HG03095 (cell line): ENCODE measurements around the gene KIF27.
A peak's percentile ranks its signal among the peaks of the same experiment; 100 is the strongest.
"Not testable (repeated sequence)": the region's sequence is repeated elsewhere in the genome, so short reads cannot be mapped to it uniquely, and the experiment has no call there.

Experiments used
- ATAC-seq: cut with Tn5 transposase; IDR thresholded peaks from one replicate; pipeline ENCODE4 v1.9.1; 2021; ENCODE audit warnings: moderate library complexity; ENCODE audit not compliant: unreplicated experiment

KIF27 gene, protein sequence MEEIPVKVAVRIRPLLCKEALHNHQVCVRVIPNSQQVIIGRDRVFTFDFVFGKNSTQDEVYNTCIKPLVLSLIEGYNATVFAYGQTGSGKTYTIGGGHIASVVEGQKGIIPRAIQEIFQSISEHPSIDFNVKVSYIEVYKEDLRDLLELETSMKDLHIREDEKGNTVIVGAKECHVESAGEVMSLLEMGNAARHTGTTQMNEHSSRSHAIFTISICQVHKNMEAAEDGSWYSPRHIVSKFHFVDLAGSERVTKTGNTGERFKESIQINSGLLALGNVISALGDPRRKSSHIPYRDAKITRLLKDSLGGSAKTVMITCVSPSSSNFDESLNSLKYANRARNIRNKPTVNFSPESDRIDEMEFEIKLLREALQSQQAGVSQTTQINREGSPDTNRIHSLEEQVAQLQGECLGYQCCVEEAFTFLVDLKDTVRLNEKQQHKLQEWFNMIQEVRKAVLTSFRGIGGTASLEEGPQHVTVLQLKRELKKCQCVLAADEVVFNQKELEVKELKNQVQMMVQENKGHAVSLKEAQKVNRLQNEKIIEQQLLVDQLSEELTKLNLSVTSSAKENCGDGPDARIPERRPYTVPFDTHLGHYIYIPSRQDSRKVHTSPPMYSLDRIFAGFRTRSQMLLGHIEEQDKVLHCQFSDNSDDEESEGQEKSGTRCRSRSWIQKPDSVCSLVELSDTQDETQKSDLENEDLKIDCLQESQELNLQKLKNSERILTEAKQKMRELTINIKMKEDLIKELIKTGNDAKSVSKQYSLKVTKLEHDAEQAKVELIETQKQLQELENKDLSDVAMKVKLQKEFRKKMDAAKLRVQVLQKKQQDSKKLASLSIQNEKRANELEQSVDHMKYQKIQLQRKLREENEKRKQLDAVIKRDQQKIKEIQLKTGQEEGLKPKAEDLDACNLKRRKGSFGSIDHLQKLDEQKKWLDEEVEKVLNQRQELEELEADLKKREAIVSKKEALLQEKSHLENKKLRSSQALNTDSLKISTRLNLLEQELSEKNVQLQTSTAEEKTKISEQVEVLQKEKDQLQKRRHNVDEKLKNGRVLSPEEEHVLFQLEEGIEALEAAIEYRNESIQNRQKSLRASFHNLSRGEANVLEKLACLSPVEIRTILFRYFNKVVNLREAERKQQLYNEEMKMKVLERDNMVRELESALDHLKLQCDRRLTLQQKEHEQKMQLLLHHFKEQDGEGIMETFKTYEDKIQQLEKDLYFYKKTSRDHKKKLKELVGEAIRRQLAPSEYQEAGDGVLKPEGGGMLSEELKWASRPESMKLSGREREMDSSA (N-terminal part only)

DNA sequence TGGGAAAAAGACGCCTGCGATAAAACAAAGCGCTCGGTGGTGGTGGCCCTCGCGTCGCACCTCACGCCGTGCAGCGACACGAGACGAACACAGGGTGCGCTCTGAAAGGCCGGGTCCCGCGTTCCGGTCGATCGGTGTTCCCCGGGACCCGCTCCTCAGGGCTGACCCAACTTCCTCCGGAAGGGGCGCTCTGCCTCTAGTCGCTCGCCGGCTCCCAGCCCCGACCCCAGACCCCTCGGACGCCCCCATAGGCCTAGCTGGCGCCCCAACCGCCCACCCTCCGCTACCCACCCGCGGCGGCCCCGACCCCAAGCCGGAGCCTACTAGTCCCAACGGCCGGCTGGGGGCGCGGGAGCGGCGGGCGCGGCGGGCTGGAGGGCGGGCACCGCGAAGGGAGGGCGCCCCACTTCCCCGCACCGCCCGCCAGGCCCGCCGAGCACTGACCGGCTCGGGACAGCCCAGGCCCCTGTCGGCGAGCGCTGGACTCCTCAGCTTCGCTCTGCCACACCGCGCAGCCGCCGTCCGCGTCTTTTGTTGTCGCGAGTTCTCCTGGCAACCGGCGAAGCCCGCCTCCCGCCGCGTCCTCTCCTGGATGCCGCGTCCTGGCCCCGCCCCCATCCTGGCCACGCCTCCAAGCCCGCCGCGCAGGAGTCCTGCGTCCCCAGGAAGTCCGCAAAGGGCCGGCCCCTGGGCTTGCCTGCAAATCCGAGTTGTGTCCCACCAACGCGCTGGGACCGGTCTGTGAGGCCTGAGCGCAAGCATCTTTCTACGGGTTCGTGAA lies at the start of gene KIF27:
KIF27 (minus strand) TSS at position 506 of the 781 bp plus-strand sequence. CDS start 5,841 bp downstream, outside the sequence.
- peak; percentile 91 for ATAC-seq

DNA sequence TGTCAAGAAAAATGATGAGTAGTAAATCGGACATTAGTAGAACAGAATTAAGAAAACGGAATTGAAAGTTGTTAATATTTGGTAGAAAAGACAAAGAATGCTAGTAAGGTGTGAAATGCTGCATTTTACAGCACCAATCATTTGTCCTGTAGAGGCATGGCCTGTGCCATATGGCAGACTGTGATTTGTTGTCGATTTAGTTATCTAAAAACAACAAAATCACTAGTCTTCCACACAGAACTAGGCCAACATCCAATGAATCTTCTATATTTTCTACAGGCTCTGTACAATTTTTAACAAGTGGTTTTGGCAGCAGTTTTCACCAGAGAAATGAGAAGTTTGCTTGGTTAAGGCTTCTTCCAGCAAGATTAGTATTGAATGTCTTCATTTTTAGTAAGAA lies 48.4 kb upstream of the KIF27 start:
- no peak for ATAC-seq

DNA sequence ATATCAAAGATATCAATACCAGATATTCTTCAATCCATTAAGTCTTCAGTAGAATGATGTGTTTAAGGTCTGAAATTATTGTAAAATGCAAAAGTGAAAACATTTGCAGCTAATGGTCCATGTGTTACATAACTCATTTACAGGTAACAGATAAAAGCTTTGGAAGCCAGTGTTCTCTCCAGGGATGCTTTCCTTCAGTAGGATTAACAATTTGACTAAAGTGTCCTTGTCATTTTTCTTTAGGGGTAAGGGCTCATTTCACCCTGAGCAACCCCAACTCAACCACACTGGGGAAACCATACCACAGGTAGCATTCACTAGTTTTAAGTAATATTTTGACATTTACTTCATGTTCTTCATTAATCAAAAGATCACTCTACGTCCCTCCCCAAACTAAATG lies 45.8 kb upstream of the KIF27 start:
- no peak for ATAC-seq

DNA sequence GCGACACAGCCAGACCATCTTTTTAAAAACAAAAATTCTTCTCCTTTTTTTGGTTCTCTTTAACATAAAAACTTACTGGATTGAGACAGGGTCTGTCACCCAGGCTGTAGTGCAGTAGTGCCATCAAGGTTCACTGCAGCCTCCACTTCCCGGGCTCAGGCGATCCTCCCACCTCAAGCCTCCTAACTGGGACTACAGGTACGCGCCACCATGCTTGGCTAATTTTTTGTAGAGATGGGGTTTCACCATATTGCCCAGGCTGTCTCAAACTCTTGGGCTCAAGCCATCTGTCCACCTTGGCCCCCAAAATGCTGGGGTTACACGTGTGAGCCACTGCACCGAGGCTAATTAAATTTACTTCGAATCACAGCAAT lies 45.0 kb upstream of the KIF27 start:
- ATAC-seq: no peak

DNA sequence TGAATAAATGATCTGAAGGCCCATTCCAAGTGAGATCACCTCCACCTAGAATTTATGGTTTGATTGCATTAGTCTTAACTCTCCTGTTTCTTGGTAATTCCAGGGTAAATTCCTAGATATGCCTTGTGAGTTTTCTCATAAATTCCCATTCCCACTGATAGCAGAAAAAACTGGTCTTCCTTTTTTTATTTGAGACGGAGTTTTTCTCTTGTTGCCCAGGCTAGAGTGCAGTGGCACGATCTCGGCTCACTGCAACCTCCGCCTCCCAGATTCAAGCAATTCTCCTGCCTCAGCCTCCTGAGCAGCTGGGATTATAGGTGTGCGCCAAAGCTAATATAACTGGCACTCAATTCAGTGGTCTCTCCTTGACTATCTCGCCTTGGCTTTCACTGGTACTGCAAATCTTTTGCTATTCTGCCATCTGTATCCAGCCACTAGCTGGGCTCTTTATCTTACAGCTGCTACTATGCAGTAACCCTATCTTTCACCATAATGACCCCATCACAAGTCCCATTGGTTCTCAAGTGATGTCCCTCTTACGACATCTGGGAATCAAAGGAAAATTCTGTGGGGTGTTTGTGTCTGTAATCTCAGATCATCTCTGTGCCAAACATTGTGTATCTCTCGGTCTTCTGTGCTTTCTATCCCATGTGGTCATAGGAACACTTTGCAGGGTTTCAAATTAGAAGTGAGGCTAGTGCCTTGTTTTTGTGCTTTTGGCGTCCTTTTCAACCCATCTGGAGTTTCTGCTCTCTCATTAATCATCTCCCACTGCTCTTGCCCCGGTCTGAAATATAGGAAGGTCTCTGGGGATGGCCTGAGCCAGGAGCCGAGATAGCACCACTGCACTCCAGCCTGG lies 44.3 kb upstream of the KIF27 start:
- no peak for ATAC-seq

DNA sequence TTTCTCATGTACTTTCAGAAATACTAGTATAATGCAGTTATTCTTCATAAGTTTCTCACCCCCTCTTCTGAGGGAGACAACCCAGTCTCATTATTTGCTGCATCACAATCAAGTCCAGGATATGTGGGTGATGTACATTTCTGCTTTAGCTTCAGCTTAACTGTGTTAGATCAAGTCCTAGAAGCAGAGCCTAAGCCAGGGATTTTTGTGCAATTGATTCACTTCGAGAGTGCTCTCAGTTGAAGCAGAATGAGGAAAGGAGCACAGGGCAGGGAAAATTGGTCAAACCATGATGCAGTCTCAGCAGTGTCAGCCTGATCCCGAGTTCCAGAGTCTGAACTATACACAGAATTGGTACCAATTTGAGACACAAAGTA lies 43.7 kb upstream of the KIF27 start:
- ATAC-seq: no peak

DNA sequence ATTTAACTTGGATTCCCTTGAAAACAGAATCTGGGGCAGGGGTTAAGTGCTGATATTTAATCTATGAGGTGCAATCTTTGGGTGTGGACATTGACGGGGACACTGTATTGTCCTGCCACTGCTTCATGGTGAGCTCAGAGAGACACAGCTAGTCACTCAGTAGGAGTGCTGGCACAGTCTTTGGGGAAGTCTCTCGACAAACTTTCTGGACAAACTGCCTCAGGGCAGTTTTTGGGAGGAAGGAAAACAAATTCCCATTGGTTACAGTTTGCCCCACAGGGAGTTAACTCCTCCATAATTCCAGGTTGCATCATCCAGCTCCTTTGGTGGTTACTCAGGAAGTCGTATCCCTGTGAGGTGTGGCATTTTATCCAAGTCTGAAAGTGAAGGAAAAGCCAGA lies 40.9 kb upstream of the KIF27 start:
- ATAC-seq: no peak

DNA sequence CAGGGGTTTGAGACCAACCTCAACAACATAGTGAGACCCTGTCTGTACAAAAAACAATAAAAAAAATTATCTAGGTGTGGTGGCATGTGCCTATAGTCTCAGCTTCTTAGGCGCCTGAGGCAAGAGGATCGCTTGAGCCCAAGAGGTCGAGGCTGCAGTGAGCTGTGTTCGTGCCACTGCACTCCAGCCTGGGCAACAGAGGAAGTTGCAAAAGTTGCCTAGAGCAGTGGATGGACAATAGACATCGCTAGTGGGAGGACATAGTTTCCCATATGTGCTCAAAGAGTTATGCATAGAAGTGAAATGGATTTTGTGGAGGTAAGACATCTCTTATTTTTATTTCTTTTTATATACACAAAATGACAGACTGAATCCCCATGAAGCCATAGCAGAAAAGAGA lies 39.8 kb upstream of the KIF27 start:
- ATAC-seq: no peak

DNA sequence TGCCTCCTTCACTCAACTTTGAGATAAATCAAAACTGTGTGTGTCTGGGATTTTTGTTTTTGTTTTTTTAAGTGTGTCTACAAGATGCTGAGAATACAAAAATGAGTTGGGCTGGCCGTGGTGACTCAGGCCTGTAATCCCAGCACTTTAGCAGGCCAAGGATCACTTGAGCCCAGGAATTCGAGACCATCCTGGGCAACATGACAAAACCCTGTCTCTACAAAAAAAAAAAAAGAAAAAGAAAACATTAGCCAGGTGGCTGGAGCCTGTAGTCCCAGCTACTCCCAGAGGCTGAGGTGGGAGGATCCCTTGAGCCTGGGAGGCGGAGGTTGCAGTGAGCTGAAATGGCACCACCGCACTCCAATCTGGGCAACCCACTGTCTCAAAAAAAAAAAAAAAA lies 37.8 kb upstream of the KIF27 start:
- ATAC-seq: no peak

DNA sequence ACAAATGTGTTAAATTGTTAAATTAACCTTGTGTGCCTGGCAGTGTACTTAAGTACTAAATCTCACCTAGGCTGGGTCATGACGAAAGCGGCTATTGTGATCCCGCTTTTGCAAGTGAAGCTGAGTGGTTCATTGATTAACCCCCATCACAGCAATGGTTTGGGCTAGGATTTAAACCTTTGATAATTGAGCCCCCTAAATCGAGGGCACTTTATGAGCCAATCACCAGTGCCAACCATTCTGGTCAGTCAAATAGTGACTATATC lies 35.9 kb upstream of the KIF27 start:
- no peak for ATAC-seq

DNA sequence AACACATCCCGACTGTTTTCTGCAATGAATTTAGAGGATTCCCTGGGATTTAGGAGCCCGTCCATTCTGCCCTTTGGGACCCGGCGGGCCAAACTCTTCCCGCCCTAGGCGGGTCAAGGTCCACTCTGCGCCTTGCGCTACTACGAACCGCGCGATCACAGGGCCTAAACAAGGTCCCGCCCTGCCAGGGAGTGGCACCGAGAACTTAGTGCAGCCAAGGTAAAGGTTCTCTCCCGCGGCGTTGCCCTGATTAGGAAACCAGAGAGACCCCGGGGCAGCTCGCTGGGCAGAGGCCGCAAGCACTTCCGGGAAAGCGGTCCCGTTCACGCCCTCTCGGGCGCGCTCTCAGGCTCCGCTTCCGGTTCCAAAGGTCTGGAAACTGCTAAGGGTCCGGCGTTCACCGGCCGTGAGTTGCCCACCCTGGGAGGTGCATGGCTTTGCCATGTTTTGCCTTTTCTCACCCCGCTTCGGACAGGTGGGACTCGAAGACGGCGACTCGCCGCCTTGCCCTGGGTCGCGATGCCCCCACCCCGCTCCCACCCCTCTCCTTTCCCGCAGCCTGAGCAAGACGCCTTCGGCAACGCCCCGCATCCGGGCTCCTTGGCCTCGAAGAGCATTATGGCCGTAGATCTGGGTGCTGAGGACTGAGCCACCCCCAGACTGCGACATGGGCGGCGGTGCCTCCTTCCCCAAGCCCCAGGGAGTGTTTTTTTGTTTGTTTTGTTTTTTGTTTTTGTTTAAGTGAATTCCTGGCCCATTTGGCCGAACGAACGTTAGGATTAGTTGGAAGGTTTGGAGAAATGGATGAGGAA lies 35.4 kb upstream of the KIF27 start:
- peak; percentile 83 for ATAC-seq

DNA sequence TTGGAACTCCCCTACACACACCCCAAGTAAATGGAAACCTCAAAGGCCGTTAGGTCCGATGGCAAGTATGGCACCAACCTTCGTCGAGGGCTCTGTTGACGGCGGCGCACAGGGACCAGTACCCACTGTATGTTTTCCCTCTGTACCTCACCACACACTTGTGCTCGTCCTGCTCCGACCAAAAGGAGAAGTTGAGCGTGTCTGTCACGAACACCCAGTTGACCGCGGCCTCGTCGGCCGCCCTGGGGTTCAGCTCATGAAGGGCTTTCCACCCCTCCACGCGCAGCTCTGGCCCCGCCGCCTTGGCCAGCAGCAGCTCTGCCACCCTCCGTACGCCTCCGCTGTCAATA lies 34.8 kb upstream of the KIF27 start:
- ATAC-seq: peak; percentile 54

DNA sequence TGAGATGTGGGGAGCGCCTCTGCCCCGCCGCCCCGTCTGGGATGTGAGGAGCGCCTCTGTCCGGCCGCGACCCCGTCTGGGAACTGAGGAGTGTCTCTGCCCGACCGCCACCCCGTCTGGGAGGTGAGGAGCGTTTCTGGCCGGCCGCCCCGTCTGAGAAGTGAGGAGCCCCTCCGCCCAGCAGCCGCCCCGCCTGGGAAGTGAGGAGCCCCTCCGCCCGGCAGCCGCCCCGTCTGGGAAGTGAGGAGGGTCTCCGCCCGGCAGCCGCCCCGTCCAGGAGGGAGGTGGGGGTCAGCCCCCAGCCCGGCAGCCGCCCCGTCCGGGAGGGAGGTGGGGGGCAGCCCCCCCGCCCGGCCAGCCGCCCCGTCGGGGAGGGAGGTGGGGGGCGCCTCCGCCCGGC lies 26.9 kb upstream of the KIF27 start:
- not testable (repeated sequence) for ATAC-seq

DNA sequence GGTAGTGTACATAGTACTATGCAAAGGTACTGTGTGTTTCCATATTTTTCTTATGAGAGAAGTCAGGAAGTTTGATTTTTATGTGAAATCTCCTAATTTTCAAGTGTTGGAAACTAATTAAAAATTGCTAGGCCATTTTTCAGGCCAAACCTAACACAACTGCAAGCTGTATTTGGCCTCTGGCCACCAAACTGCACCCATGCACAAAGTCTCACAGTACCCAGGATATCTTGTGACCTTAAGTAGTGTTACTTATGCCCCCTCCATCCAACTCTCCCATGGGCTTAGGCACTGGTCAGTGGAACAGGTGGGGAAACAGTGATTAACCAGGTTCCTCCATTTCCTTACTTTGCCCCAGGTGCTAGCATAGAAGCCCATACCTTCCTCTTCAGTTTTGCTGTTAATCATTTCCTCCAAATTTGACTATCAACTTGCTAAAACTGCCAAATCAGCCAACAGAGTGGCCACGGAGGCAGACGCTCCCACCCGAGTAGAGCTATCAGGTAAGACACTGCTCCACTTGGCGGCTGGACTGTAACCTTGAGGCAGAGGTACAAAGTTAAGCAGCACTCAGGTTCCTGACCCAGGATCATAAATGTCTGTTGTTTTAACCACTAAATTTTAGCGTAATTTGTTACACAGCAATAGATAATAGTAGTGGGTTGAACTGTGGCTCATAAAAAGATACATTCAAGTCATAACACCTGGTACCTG lies 19.5 kb upstream of the KIF27 start:
- ATAC-seq: no peak

DNA sequence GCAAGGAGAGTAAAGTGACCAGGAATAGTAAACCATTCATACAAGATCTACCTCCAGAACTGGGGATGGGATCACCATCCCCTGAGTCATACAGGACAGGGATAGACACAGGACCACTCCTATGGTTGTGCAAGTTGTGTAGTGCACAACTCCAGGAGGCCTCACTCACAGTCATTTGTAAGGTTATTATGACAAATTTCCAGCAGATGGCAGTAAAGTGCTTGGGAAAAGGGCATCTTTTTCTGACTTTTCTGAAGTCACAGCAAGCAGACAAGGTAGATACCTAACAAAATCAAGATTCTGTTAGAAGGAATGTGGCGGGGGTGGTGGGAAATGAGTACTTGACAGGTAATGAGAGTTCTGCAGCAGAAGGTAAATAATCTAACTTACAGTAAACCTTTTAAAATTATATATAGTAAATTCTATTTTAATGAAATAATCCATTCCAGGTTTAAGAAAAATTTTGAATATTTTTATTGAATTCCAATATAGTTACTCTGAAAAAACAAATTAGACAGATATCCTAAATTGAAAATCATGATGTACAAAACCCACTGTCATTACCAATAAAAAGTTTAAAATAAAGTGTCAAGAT lies 16.7 kb upstream of the KIF27 start:
- peak; percentile 66 for ATAC-seq

DNA sequence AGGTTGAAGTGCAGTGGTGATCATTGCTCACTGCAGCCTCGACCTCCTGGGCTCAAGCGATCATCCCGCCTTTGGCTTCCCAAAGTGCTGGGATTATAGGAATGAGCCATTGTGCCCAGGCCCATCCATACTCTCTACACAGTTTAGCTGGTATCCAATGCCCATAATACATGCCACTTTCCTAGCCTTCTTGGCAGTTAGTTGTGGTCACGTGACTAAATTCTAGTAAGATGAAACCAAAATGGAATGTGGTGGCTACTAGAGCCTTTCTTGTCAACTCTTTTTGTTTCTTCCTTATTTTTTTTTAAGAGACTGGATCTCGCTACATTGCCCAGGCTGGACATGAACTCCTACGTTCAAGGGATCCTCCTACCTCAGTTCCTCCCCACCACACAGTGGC lies 15.3 kb upstream of the KIF27 start:
- ATAC-seq: no peak

DNA sequence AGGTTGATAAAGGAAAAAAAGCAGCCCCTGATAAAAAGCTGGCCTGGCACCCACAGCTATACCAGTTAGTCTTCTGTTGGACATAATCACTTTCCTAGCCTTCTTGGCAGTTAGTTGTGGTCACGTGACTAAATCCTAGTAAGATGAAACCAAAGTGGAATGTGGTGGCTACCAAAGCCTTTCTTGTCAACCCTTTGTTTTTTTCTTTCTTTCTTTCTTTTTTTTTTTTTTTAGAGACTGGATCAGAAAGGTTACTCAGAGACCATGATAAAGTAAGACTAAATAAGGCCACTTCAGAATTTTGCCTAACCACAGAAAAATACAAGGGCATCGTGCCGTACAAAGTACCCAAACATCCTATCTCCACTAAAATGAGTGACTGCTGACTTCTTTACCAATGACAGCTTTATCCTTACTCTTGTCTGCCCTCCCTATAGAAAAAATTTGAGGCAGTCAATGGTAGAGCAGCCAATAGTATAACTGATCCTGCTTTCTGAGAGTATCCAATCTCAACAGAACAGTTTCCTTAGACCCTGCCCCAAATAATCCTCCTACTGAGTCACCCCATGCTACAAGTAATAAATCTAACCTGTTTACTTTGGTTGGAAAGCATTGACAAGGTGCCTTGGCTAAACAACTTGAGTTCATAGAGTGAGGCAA lies 14.2 kb upstream of the KIF27 start:
- ATAC-seq: no peak
